Tibial artery (tissue), 4 donors: ENCODE measurements around the gene TOM1.

Experiments used
- DNase-seq, 2 donors: peaks; one replicate each; pipeline ENCODE4 v3.0.0-alpha.2; 2019
- H3K27ac ChIP-seq, 2 donors: fragments of 200-600 bp; sonication (generic) in 1 of 2; 1 replicate in 1 of 2; 2 replicates in 1 of 2; pipeline ENCODE4 v1.5.1; 2018 to 2019; ENCODE audit warnings: mild to moderate bottlenecking in 1 of 2
- H3K27me3 ChIP-seq, 2 donors: fragments of 200-600 bp; sonication (generic) in 1 of 2; one replicate each; pipeline versions ENCODE4 v1.5.1 to v1.6.0; 2016 to 2019
- H3K36me3 ChIP-seq, 3 donors: fragments of 200-600 bp; sonication (generic) in 2 of 3; one replicate each; pipeline ENCODE4 v1.5.1; 2016 to 2019; ENCODE audit warnings: mild to moderate bottlenecking in 2 of 3
- H3K4me1 ChIP-seq, 4 donors: fragments of 200-600 bp; sonication (generic) in 2 of 4; 1 replicate in 3 of 4; 2 replicates in 1 of 4; pipeline ENCODE4 v1.5.1; 2016 to 2019
- H3K4me3 ChIP-seq, 2 donors: fragments of 200-600 bp; sonication (generic) in 1 of 2; 1 replicate in 1 of 2; 2 replicates in 1 of 2; pipeline ENCODE4 v1.5.1; 2018 to 2019; ENCODE audit warnings: mild to moderate bottlenecking in 2 of 2
- H3K9me3 ChIP-seq, 3 donors: fragments of 200-600 bp; sonication (generic) in 1 of 3; one replicate each; pipeline ENCODE4 v1.5.1; 2016 to 2019
- intact Hi-C: fragments of 100-400 bp; cut with DNase I; formaldehyde crosslinking; loops from one replicate; pipeline ENCODE4 v1.15.0; 2023; ENCODE audit warnings: low total_unique reads
- TF ChIP-seq, protein P1 (sequence below), 2 experiments: fragments of 200-600 bp in 1 of 2; fragments of 450-650 bp in 1 of 2; IDR thresholded peaks; one replicate each; pipeline ENCODE4 v1.5.1; 2017 to 2019; ENCODE audit warnings: antibody characterized with exemption in 2 of 2, mild to moderate bottlenecking in 1 of 2, moderate library complexity in 1 of 2

Gene TOM1

GRCh38 chr22:35384527-35384926, 84.8 kb downstream of the TOM1 start:
- Histone ChIP-seq H3K4me1 (peaks cover 0 to 22% (median 9%) of the 10 kb centered on the region in 4 donors), H3K27me3 (no peaks in the 10 kb centered on the region), H3K9me3 (no peaks in the 10 kb centered on the region), H3K27ac (no peak overlapping the region), H3K36me3 (peaks cover 11 to 27% (median 15%) of the 10 kb centered on the region in 3 donors), H3K4me3 (no peak overlapping the region)
- intact Hi-C loops: no loop called here
- TF ChIP-seq, protein P1, sequence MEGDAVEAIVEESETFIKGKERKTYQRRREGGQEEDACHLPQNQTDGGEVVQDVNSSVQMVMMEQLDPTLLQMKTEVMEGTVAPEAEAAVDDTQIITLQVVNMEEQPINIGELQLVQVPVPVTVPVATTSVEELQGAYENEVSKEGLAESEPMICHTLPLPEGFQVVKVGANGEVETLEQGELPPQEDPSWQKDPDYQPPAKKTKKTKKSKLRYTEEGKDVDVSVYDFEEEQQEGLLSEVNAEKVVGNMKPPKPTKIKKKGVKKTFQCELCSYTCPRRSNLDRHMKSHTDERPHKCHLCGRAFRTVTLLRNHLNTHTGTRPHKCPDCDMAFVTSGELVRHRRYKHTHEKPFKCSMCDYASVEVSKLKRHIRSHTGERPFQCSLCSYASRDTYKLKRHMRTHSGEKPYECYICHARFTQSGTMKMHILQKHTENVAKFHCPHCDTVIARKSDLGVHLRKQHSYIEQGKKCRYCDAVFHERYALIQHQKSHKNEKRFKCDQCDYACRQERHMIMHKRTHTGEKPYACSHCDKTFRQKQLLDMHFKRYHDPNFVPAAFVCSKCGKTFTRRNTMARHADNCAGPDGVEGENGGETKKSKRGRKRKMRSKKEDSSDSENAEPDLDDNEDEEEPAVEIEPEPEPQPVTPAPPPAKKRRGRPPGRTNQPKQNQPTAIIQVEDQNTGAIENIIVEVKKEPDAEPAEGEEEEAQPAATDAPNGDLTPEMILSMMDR (IDR thresholded peaks at IDR 0.05): no peak
- DNase-seq: no peak

DNA sequence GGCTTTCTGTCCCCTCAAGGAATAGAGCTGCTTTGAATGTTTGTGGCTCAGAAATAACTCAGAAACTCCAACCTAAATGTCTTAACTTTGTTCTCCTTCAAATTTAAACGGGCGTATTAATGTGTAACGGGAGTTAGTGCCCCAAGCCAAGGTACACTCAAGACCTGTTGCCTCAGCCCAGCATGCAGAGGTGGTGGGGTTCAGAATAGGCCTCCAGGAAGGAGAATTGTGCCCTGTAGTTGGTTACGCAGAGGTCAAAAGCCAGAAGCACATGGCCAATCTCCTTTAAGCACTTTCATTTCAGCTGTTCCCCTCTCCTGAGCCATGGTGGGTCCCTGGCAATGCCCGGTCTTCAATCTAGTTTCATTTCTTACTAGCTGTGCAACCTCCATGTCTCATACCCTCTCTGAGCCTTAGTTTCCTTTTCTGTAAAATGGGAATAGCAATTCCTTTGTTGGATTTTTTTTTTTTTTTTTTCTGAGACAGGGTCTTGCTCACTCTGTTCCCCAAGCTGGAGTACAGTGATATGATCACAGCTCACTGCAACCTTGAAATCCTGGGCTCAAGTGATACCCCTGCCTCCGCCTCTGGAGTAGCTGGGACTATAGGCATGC, 85.4 kb downstream of the TOM1 start:
- no peak overlapping the region for H3K27ac ChIP-seq
- intact Hi-C loops: no loop called here
- no peak overlapping the region for H3K4me3 ChIP-seq
- H3K4me1 ChIP-seq: peaks cover 0 to 18% (median 8%) of the 10 kb centered on the region in 4 donors
- TF ChIP-seq, protein P1 (IDR thresholded peaks at IDR 0.05): no peak
- H3K27me3 ChIP-seq: no peaks in the 10 kb centered on the region
- no peak for DNase-seq
- peaks cover 17 to 32% (median 18%) of the 10 kb centered on the region in 3 donors for H3K36me3 ChIP-seq
- no peaks in the 10 kb centered on the region for H3K9me3 ChIP-seq

- no peaks in the 10 kb centered on the region for H3K9me3 ChIP-seq
- no peaks in the 10 kb centered on the region for H3K27me3 ChIP-seq
- no peak for DNase-seq
- intact Hi-C loops: no loop called here
- TF ChIP-seq, protein P1 (IDR thresholded peaks at IDR 0.05): no peak
- peaks cover 0 to 4% (median 0%) of the 10 kb centered on the region in 4 donors for H3K4me1 ChIP-seq
- peaks cover 18 to 42% (median 23%) of the 10 kb centered on the region in 3 donors for H3K36me3 ChIP-seq
- H3K27ac ChIP-seq: no peak overlapping the region
- no peak overlapping the region for H3K4me3 ChIP-seq
Measured at GRCh38 chr22:35386670-35387288, 87.1 kb downstream of the TOM1 start.

- no peak overlapping the region for H3K4me3 ChIP-seq
- no peaks in the 10 kb centered on the region for H3K27me3 ChIP-seq
- peaks cover 18 to 32% (median 23%) of the 10 kb centered on the region in 3 donors for H3K36me3 ChIP-seq
- no peaks in the 10 kb centered on the region for H3K9me3 ChIP-seq
- DNase-seq: no peak
- H3K27ac ChIP-seq: no peak overlapping the region
- intact Hi-C loops: no loop called here
- H3K4me1 ChIP-seq: peaks cover 0 to 11% (median 0%) of the 10 kb centered on the region in 4 donors
- TF ChIP-seq, protein P1 (IDR thresholded peaks at IDR 0.05): no peak
Measured at GRCh38 chr22:35390933-35391332, 91.2 kb downstream of the TOM1 start.

DNA sequence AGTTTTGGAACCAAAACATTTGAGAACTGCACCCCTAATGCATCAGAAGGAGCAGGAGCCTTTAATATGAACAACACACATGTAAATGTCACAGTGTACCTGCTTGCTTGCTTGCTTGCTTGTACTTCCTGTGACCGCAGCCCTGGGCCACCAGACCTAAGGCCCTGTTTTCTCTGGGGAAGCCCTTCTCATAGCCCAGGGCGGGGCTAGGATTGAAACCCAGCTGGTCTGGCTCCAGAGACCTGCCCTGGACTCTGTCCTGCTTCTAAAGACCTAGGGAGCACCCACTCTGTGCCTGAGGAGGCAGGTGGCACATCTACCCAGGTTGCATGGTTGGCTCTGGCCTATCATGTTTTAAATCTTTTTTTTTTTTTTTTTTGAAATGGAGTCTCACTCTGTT, 92.7 kb downstream of the TOM1 start:
- no peaks in the 10 kb centered on the region for H3K9me3 ChIP-seq
- intact Hi-C loops: no loop called here
- H3K4me3 ChIP-seq: no peak overlapping the region
- H3K27me3 ChIP-seq: no peaks in the 10 kb centered on the region
- peaks cover 0 to 11% (median 0%) of the 10 kb centered on the region in 4 donors for H3K4me1 ChIP-seq
- peaks cover 10 to 21% (median 13%) of the 10 kb centered on the region in 3 donors for H3K36me3 ChIP-seq
- DNase-seq: no peak
- no peak overlapping the region for H3K27ac ChIP-seq
- TF ChIP-seq, protein P1 (IDR thresholded peaks at IDR 0.05): no peak
